A549 (cell line): ENCODE data around the gene DDX56.

Source experiments
- EP300 ChIP-seq, 2 experiments: fragments of >200 bp; sonication (Bioruptor Twin); formaldehyde crosslinking; IDR thresholded peaks; 2 replicates in 1 of 2; 3 replicates in 1 of 2; pipeline ENCODE4 v1.6.1; 2016 to 2017
- JUN ChIP-seq, 2 experiments: fragments of >200 bp; sonication (Bioruptor Twin); formaldehyde crosslinking; IDR thresholded peaks; 2 replicates in 1 of 2; 3 replicates in 1 of 2; pipeline ENCODE4 v1.6.1; 2016 to 2017
- KDM1A ChIP-seq: fragments of 200-600 bp; sonication (generic); IDR thresholded peaks from 2 replicates; pipeline ENCODE4 v1.6.1; 2016; ENCODE audit warnings: low read depth, mild to moderate bottlenecking
- MAZ ChIP-seq: fragments of 150-350 bp; IDR thresholded peaks from 2 replicates; pipeline ENCODE4 v1.6.1; 2014; ENCODE audit warnings: antibody characterized with exemption, low read depth, low read length, borderline replicate concordance
- NR3C1 ChIP-seq: fragments of >200 bp; sonication (Bioruptor Twin); formaldehyde crosslinking; IDR thresholded peaks from 3 replicates; pipeline ENCODE4 v1.6.1; 2017
- TF ChIP-seq, protein P1 (sequence below): fragments of >200 bp; sonication (Bioruptor Twin); formaldehyde crosslinking; IDR thresholded peaks from 3 replicates; pipeline ENCODE4 v1.5.1; 2016
- TF ChIP-seq, protein P2 (sequence below): fragments of 450-650 bp; IDR thresholded peaks from 2 replicates; pipeline ENCODE4 v1.6.1; 2014; ENCODE audit warnings: antibody characterized with exemption

DNA sequence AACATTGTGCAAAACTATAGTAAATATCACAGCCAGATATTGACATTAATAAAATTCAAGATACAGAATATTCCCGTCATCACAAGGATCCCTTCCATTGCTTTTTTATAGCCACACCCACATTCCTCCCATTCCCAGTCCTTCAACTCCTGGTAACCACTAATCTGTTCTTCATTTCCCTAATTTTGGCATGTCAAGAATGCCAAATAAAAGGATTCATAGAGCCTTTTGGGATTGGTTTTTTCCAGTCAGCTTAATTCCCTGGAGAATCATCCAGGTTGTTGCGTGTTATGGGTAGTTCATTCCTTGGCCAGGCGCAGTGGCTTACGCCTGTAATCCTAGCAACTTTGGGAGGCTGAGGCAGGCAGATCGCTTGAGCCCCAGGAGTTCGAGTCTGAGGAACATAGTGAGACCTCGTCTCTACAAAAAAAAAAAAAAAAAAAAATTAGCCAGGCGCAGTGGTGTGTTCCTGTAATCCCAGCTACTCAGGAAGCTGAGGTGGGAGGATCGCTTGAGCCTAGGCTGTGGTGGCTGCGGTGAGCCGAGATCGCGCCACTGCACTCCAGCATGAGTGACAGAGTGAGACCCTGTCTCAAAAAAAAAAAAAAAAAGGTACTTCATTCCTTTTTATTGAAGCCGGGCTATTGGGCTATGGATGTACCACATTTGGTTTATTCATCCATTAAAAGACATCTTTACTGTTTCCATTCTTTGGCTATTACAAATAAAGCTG lies 35.4 kb upstream of the DDX56 start:
- no peak for TF ChIP-seq NR3C1
- TF ChIP-seq EP300 (IDR thresholded peaks at IDR 0.05), result no peak
- TF ChIP-seq, protein P1, sequence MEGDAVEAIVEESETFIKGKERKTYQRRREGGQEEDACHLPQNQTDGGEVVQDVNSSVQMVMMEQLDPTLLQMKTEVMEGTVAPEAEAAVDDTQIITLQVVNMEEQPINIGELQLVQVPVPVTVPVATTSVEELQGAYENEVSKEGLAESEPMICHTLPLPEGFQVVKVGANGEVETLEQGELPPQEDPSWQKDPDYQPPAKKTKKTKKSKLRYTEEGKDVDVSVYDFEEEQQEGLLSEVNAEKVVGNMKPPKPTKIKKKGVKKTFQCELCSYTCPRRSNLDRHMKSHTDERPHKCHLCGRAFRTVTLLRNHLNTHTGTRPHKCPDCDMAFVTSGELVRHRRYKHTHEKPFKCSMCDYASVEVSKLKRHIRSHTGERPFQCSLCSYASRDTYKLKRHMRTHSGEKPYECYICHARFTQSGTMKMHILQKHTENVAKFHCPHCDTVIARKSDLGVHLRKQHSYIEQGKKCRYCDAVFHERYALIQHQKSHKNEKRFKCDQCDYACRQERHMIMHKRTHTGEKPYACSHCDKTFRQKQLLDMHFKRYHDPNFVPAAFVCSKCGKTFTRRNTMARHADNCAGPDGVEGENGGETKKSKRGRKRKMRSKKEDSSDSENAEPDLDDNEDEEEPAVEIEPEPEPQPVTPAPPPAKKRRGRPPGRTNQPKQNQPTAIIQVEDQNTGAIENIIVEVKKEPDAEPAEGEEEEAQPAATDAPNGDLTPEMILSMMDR, result no peak
- no peak for TF ChIP-seq JUN (IDR thresholded peaks at IDR 0.05)
- TF ChIP-seq, protein P2, sequence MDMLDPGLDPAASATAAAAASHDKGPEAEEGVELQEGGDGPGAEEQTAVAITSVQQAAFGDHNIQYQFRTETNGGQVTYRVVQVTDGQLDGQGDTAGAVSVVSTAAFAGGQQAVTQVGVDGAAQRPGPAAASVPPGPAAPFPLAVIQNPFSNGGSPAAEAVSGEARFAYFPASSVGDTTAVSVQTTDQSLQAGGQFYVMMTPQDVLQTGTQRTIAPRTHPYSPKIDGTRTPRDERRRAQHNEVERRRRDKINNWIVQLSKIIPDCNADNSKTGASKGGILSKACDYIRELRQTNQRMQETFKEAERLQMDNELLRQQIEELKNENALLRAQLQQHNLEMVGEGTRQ, result no peak
- no peak for TF ChIP-seq KDM1A
- no peak for TF ChIP-seq MAZ
